Liver (tissue), 9 donors: ENCODE data around the gene TANGO2. TPM values are rescaled to one million over a fixed set of nuclear protein-coding genes. Genes with fewer than 3 reads are reported as not detected.

Experiments used
- DNase-seq: peaks from one replicate; pipeline ENCODE4 v3.0.0-alpha.2; 2017; ENCODE audit warnings: low spot score
- H3K27ac ChIP-seq, 2 donors: one replicate each; pipeline ENCODE4 v1.7.0; 2013; ENCODE audit warnings: inconsistent platforms in 2 of 2, low read length in 2 of 2, control low read depth in 1 of 2, low read depth in 1 of 2, mild to moderate bottlenecking in 1 of 2
- H3K27me3 ChIP-seq, 4 donors: one replicate each; pipeline versions ENCODE4 v1.6.1 to v1.7.0; 2013; ENCODE audit warnings: low read length in 3 of 4, inconsistent platforms in 1 of 4, mild to moderate bottlenecking in 1 of 4, moderate library complexity in 1 of 4; ENCODE audit not compliant: control insufficient read depth in 4 of 4, insufficient read depth in 4 of 4
- H3K36me3 ChIP-seq, 4 donors: one replicate each; pipeline versions ENCODE4 v1.6.1 to v1.7.0; 2013; ENCODE audit warnings: low read length in 3 of 4, mild to moderate bottlenecking in 3 of 4, low read depth in 1 of 4, moderate library complexity in 1 of 4; ENCODE audit not compliant: control insufficient read depth in 4 of 4, insufficient read depth in 3 of 4
- H3K4me1 ChIP-seq, 4 donors: one replicate each; pipeline versions ENCODE4 v1.6.1 to v1.7.0; 2013; ENCODE audit warnings: low read length in 3 of 4, mild to moderate bottlenecking in 3 of 4, moderate library complexity in 1 of 4; ENCODE audit not compliant: control insufficient read depth in 4 of 4, insufficient read depth in 4 of 4
- H3K4me3 ChIP-seq, 3 donors: one replicate each; pipeline versions ENCODE4 v1.6.1 to v1.7.0; 2013; ENCODE audit warnings: low read length in 3 of 3, control low read depth in 1 of 3, low read depth in 1 of 3, mild to moderate bottlenecking in 1 of 3
- H3K9ac ChIP-seq, 2 donors: one replicate each; pipeline ENCODE4 v1.7.0; 2013; ENCODE audit warnings: low read length in 2 of 2, mild to moderate bottlenecking in 2 of 2, moderate library complexity in 2 of 2, control low read depth in 1 of 2, low read depth in 1 of 2
- H3K9me3 ChIP-seq, 4 donors: one replicate each; pipeline versions ENCODE4 v1.6.1 to v1.7.0; 2013; ENCODE audit warnings: low read length in 3 of 4; ENCODE audit not compliant: control insufficient read depth in 4 of 4
- ATF3 ChIP-seq: IDR thresholded peaks from 2 replicates; pipeline ENCODE4 v1.6.1; 2016; ENCODE audit warnings: antibody characterized with exemption
- CTCF ChIP-seq: fragments of 150-350 bp; IDR thresholded peaks from 2 replicates; pipeline ENCODE4 v1.5.1; 2017; ENCODE audit warnings: improper control_type of control experiment, low read depth, low read length; ENCODE audit not compliant: missing input control
- EGR1 ChIP-seq, 2 donors: IDR thresholded peaks; 2 replicates each; pipeline ENCODE4 v1.6.1; 2016 to 2018; ENCODE audit warnings: antibody characterized with exemption in 2 of 2, low read depth in 2 of 2
- FOXA1 ChIP-seq: IDR thresholded peaks from 2 replicates; pipeline ENCODE4 v1.6.1; 2016; ENCODE audit warnings: antibody characterized with exemption
- FOXA2 ChIP-seq: IDR thresholded peaks from 2 replicates; pipeline ENCODE4 v1.6.1; 2016; ENCODE audit warnings: antibody characterized with exemption
- GABPA ChIP-seq, 2 donors: IDR thresholded peaks in 1 of 2; conservative IDR thresholded peaks in 1 of 2; 2 replicates each; pipeline ENCODE4 v1.6.1; 2016; ENCODE audit warnings: antibody characterized with exemption in 2 of 2, mild to moderate bottlenecking in 1 of 2, moderate library complexity in 1 of 2
- HNF4A ChIP-seq, 2 donors: conservative IDR thresholded peaks; 2 replicates each; pipeline ENCODE4 v1.6.1; 2016; ENCODE audit warnings: antibody characterized with exemption in 2 of 2, mild to moderate bottlenecking in 2 of 2
- HNF4G ChIP-seq: IDR thresholded peaks from 2 replicates; pipeline ENCODE4 v1.6.1; 2016; ENCODE audit warnings: antibody characterized with exemption
- JUND ChIP-seq, 2 donors: IDR thresholded peaks; 2 replicates each; pipeline ENCODE4 v1.6.1; 2016; ENCODE audit warnings: antibody characterized with exemption in 2 of 2
- MAX ChIP-seq: IDR thresholded peaks from 2 replicates; pipeline ENCODE4 v1.6.1; 2016; ENCODE audit warnings: antibody characterized with exemption
- RAD21 ChIP-seq, 2 donors: IDR thresholded peaks; 2 replicates each; pipeline ENCODE4 v1.6.1; 2016; ENCODE audit warnings: antibody characterized with exemption in 2 of 2, mild to moderate bottlenecking in 2 of 2
- RXRA ChIP-seq, 2 donors: IDR thresholded peaks; 2 replicates each; pipeline ENCODE4 v1.6.1; 2017 to 2018; ENCODE audit warnings: antibody characterized with exemption in 2 of 2, mild to moderate bottlenecking in 1 of 2
- SP1 ChIP-seq: IDR thresholded peaks from 2 replicates; pipeline ENCODE4 v1.6.1; 2018; ENCODE audit warnings: antibody characterized with exemption, mild to moderate bottlenecking
- TAF1 ChIP-seq: conservative IDR thresholded peaks from 2 replicates; pipeline ENCODE4 v1.6.1; 2016; ENCODE audit warnings: antibody characterized with exemption, mild to moderate bottlenecking
- ZBTB33 ChIP-seq: IDR thresholded peaks from 2 replicates; pipeline ENCODE4 v1.6.1; 2016; ENCODE audit warnings: antibody characterized with exemption
- WGBS: extraction: QIAGEN DNeasy Blood & Tissue Kit; methylation state at CpG from one replicate; pipeline ENCODE4 v1.1.7; 2013; 5-methylcytosine and 5-hydroxymethylcytosine counted together
- polyA plus RNA-seq, 2 donors: library from polyadenylated mRNA; stranded (reverse) in 1 of 2; unstranded in 1 of 2; fragments of 200-250 nt in 1 of 2; fragments of >200 nt in 1 of 2; fragmentation: Nextera tagmentation in 1 of 2; extraction: Ambion mirVana in 1 of 2; gene quantifications; one replicate each; pipeline versions ENCODE4 v1.2.1 to v1.2.3, GENCODE V29; 2013 to 2015
- total RNA-seq, 2 donors: library from RNA; depleted of rRNA; stranded (reverse); fragments of >200 nt; gene quantifications; one replicate each; pipeline ENCODE4 v1.2.3, GENCODE V29; 2014
- donor health status: healthy.
- donor health status: healthy.
- donor health status: healthy.
- donor health status: healthy.
- donor health status: healthy.

Gene TANGO2
- total and polyA plus RNA-seq, 4 donors = 10.8 to 153 (median 16.1) TPM

GRCh38 chr22:19974268-19974861 lies 46.5 kb upstream of the TANGO2 start:
- no peak overlapping the region for H3K27ac ChIP-seq

GRCh38 chr22:19974935-19975706 lies 45.8 kb upstream of the TANGO2 start:
- Histone ChIP-seq H3K9me3 (no peaks in the 10 kb centered on the region), H3K36me3 (peaks cover 0 to 20% (median 4%) of the 10 kb centered on the region in 4 donors), H3K9ac (no peak overlapping the region), H3K27me3 (no peaks in the 10 kb centered on the region), H3K4me3 (no peak overlapping the region), H3K4me1 (peaks cover 15 to 26% (median 21%) of the 10 kb centered on the region in 4 donors), H3K27ac (no peak overlapping the region)
- DNase-seq = no peak
- TF ChIP-seq HNF4G (no peak), ATF3 (no peak), FOXA1 (no peak), TAF1 (no peak)
- WGBS = 79% methylated on average over 13 of the region's 13 CpGs

More at GRCh38 chr22:19974268-19974861, 46.5 kb upstream of the TANGO2 start:
- H3K36me3 ChIP-seq = peaks cover 0 to 16% (median 4%) of the 10 kb centered on the region in 4 donors
- 75% methylated on average over 11 of the region's 11 CpGs for WGBS
- TF ChIP-seq ZBTB33 = no peak
- no peak for TF ChIP-seq JUND (IDR thresholded peaks at IDR 0.05)
- TF ChIP-seq CTCF = no peak
- no peak for TF ChIP-seq EGR1 (IDR thresholded peaks at IDR 0.05; ENCODE audit: low read depth in 2 of 2)
- TF ChIP-seq ATF3 = no peak
- no peak for TF ChIP-seq SP1
- TF ChIP-seq FOXA2 = no peak
- TF ChIP-seq RAD21 (IDR thresholded peaks at IDR 0.05) = no peak
- no peak for TF ChIP-seq RXRA (IDR thresholded peaks at IDR 0.05)
- no peak for TF ChIP-seq GABPA (IDR thresholded peaks at IDR 0.05 in 1 of 2, conservative IDR thresholded peaks at IDR 0.05 in 1 of 2)
- TF ChIP-seq FOXA1 = no peak
- no peak for TF ChIP-seq MAX
- no peak for TF ChIP-seq HNF4A (conservative IDR thresholded peaks at IDR 0.05)
- peaks cover 18 to 33% (median 25%) of the 10 kb centered on the region in 4 donors for H3K4me1 ChIP-seq
- no peak for DNase-seq
- H3K27me3 ChIP-seq = no peaks in the 10 kb centered on the region
- H3K4me3 ChIP-seq = no peak overlapping the region
- H3K9me3 ChIP-seq = no peaks in the 10 kb centered on the region
- no peak overlapping the region for H3K9ac ChIP-seq
